GM13976 (cell line): ENCODE data around the gene STAT6.

ENCODE experiments used
- DNase-seq: peaks from one replicate; pipeline ENCODE4 v3.0.0; 2012; ENCODE audit warnings: low spot score
- in situ Hi-C: fragments of 300-500 bp; cut with MboI; formaldehyde crosslinking; loops from one replicate; pipeline ENCODE4 v1.12.0; 2022; ENCODE audit warnings: low sequenced_read_pairs, mixed read lengths, inconsistent platforms; ENCODE audit not compliant: unreplicated experiment
- TF ChIP-seq, protein P1 (sequence below): IDR thresholded peaks from 2 replicates; pipeline ENCODE4 v1.5.1; 2012; ENCODE audit warnings: borderline replicate concordance, mild to moderate bottlenecking; ENCODE audit not compliant: insufficient read depth; ENCODE audit errors: extremely low read depth, missing control alignments, control extremely low read depth

Gene STAT6

DNA sequence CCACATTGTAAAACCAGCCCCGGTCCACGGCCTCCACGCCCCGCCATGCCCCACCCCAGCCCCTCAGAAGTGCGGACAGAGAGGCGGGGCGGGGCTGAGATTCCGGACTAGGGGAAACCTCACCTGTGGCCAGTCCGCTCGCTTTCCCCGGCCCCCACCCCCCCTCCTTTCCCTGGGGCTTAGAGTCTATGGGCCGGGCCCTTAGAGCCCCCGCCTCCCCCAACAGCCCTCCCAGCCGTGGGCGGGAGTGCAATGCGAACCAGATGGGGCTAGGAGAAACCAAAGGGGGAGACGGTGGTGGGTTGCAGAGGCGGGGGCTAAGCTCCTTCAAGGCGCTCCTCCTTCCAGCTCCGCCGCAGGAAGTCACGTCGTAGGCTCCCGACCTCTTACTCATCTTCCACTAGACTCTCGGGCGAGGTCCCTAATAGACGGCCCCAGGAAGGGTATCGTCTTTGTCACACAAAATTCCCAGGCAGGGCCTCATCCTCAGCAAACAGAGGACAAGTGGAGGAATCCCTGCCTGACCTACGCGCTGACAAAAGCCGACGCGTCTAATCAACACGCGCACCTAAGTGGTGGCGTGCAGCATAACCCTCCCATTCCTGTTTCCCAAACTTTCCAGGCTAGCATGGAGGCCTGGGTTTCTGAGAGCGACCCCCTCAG, 23.3 kb downstream of the STAT6 start:
- TF ChIP-seq, protein P1, sequence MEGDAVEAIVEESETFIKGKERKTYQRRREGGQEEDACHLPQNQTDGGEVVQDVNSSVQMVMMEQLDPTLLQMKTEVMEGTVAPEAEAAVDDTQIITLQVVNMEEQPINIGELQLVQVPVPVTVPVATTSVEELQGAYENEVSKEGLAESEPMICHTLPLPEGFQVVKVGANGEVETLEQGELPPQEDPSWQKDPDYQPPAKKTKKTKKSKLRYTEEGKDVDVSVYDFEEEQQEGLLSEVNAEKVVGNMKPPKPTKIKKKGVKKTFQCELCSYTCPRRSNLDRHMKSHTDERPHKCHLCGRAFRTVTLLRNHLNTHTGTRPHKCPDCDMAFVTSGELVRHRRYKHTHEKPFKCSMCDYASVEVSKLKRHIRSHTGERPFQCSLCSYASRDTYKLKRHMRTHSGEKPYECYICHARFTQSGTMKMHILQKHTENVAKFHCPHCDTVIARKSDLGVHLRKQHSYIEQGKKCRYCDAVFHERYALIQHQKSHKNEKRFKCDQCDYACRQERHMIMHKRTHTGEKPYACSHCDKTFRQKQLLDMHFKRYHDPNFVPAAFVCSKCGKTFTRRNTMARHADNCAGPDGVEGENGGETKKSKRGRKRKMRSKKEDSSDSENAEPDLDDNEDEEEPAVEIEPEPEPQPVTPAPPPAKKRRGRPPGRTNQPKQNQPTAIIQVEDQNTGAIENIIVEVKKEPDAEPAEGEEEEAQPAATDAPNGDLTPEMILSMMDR: no peak
- in situ Hi-C loops: no loop called here
- peak; percentile 90 for DNase-seq

DNA sequence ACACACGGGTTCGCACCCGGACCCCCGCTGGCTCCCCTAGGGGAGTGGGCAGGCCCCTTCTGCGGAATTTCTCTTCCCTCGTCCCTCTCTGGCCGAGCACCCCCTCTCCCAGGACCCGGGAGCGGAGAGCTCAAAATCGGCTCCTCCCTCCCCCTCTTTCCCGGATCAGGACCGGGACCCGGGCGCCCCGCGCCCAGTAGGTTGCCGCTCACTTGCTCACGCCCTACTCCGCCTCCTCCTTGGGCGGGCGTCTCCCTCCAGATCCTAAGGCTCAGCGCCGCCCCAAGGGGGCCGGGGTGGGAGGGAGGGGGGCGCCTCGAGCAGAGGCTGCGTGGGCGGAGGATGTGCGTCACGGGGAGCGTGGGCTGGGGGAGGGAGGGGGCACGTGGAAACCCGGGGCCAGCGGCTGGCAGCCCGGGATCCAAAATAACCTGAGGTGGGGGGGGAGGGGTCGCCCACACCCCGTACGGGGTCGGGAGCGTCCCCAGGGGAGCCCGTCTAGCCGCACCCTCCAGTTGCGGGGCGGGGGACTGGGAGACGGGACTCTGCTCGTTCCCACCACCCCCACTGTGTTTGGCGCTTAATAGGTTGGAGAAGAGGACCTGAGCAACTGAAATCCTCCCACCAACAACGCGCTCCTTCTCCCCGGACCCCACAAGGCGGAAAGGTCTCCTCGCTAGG, 24.0 kb downstream of the STAT6 start:
- peak; percentile 86 for DNase-seq
- in situ Hi-C loops: no loop called here

DNA sequence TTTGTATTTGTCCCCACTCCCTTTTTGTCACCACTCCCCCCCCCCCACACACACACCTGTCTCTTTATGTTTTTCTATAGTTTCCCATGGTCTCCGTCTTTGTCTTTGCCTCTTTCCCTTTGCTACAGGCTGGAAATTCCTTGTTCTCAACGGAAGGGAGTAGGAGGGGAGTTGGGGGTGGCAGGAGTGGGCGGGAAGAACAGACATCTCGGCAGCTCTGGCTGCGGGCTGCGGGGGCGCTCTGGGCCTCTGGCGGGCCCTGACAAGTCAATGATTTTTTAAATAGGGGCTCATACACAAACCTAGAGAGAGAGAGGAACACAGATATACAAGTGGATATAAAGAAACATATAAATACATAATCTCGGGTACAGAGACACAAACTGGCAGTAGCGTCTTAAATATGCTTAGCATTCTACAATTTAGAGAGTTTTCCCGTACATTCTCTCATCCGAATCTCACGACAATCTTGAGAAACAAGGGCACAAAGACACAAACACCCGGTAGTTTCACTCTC, 24.6 kb downstream of the STAT6 start:
- DNase-seq: peak; percentile 40
- in situ Hi-C loops: no loop called here
- TF ChIP-seq, protein P1: peak; percentile 29

More for the DNA sequence above, 24.0 kb downstream of the STAT6 start:
- TF ChIP-seq, protein P1: no peak

DNA sequence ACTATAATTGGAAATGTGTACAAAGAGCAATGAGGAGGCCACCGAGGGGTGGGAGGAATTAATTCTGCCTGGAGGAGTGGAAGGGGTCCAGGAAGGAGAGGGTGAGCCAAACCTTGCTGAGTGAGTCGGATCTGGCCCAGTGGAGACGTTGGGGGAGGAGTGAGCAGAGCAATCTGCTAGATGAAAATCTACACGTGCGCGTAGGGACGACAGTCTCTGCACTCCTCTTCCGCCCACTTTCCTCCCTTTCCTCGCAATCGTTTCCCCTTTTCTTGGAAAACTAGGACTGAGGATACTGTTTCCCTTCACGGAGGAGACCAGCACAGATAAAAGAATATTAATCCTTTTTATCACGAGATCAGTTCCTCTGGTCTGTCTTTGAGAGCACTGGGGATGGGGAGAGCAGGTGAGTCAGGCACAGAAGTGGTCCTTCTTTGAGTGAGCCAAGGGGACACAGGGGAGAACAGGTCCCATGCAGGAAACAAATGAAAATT, 25.1 kb downstream of the STAT6 start:
- TF ChIP-seq, protein P1: no peak
- peak; percentile 24 for DNase-seq
- in situ Hi-C loops: no loop called here

DNA sequence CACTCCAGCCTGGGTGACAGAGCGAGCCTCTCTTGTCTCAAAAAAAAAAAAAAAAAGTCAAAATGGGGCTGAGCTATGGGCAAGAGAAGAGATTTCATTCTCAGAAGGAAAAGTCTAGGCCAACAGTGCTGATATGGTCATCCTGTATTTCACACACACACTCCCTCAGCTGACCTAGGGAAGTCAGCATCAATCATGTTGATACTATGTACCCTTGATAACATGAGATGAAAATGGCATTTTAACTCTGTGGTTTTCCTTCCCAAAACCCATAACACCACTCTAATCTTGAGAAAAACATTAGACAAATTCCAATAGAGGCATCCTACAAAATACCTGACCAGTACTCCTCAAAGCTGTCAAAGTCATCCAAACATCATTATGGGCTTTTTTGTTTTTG, 30.3 kb downstream of the STAT6 start:
- no peak for DNase-seq
- TF ChIP-seq, protein P1: no peak
- in situ Hi-C loops: no loop called here

DNA sequence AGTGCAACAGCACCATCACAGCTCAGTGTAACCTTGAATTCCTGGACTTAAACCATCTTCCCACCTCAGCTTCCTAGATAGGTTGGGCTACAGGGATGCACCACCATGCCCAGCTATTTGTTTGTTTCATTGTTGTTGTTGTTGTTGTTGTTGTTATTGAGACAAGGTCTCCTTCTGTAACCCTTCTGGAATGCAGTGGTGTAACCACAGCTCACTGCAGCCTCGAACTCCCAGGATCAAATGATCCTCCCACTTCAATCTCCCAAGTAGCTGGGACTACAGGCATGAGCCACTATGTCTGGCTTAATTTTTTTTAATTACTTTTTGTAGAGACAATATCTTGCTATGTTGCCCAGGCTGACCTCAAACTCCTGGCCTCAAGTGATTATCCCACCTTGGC, 31.3 kb downstream of the STAT6 start:
- TF ChIP-seq, protein P1: no peak
- no peak for DNase-seq
- in situ Hi-C loops: no loop called here
